Bronchial epithelial cell (primary cell): ENCODE data around the gene MEG3. TPM values are rescaled to one million over a fixed set of nuclear protein-coding genes. Genes with fewer than 3 reads are reported as not detected.

ENCODE experiments used
- DNase-seq: peaks from one replicate; pipeline ENCODE4 v3.0.0-alpha.2; 2010; ENCODE audit warnings: low read depth
- FAIRE-seq: peaks from 2 replicates; lab custom pipeline; 2011; peaks lifted over from hg19 to GRCh38; lab: Jason Lieb, UNC
- H3K27me3 ChIP-seq: 2 replicates; pipeline ENCODE4 v1.5.1; 2011; ENCODE audit warnings: low read length; ENCODE audit not compliant: control insufficient read depth, insufficient read depth
- H3K36me3 ChIP-seq: 2 replicates; pipeline ENCODE4 v1.5.1; 2011; ENCODE audit warnings: low read length; ENCODE audit not compliant: control insufficient read depth, insufficient read depth
- H3K4me3 ChIP-seq: 2 replicates; pipeline ENCODE4 v1.5.1; 2011; ENCODE audit warnings: mild to moderate bottlenecking, low read depth, low read length, control low read depth
- CTCF ChIP-seq: IDR thresholded peaks from 2 replicates; pipeline ENCODE4 v1.5.1; 2011; ENCODE audit warnings: mild to moderate bottlenecking, moderate library complexity, low read length, control low read depth, inconsistent platforms; ENCODE audit not compliant: insufficient read depth, severe bottlenecking
- total RNA-seq: library from RNA; depleted of rRNA; stranded (reverse); fragments of >200 nt; gene quantifications from 2 replicates; pipeline ENCODE4 v1.2.1, GENCODE V29; 2014

Gene MEG3
- total RNA-seq, 1 donor from 2014 or later: 3.7 TPM

GRCh38 chr14:100889641-100890040 is 63.7 kb downstream of the MEG3 start:
- H3K27me3 ChIP-seq: no peaks in the 10 kb centered on the region
- no peak for TF ChIP-seq CTCF

GRCh38 chr14:100890061-100890850 is 64.3 kb downstream of the MEG3 start:
- DNase-seq: no peak
- FAIRE-seq: no peak

More at GRCh38 chr14:100889641-100890040, 63.7 kb downstream of the MEG3 start:
- no peaks in the 10 kb centered on the region for H3K36me3 ChIP-seq
- FAIRE-seq (no peak), DNase-seq (no peak)
- H3K4me3 ChIP-seq: no peak overlapping the region

GRCh38 chr14:100891051-100891450 is 65.1 kb downstream of the MEG3 start:
- DNase-seq (no peak), FAIRE-seq (no peak)
- Histone ChIP-seq H3K36me3 (no peaks in the 10 kb centered on the region), H3K4me3 (no peak overlapping the region), H3K27me3 (no peaks in the 10 kb centered on the region)
- no peak for TF ChIP-seq CTCF

More at GRCh38 chr14:100890061-100890850, 64.3 kb downstream of the MEG3 start:
- H3K36me3 ChIP-seq: no peaks in the 10 kb centered on the region
- TF ChIP-seq CTCF: no peak
- H3K27me3 ChIP-seq: no peaks in the 10 kb centered on the region
- no peak overlapping the region for H3K4me3 ChIP-seq

- H3K36me3 ChIP-seq: no peaks in the 10 kb centered on the region
- no peak for TF ChIP-seq CTCF
- FAIRE-seq: no peak
- H3K4me3 ChIP-seq: no peak overlapping the region
- no peaks in the 10 kb centered on the region for H3K27me3 ChIP-seq
- no peak for DNase-seq
Measured at GRCh38 chr14:100891501-100892445, 65.9 kb downstream of the MEG3 start.

GRCh38 chr14:100892496-100893227 is 66.7 kb downstream of the MEG3 start:
- Histone ChIP-seq H3K36me3 (no peaks in the 10 kb centered on the region), H3K27me3 (no peaks in the 10 kb centered on the region), H3K4me3 (no peak overlapping the region)
- TF ChIP-seq CTCF: no peak
- DNase-seq (no peak), FAIRE-seq (no peak)
